ENCODE data around the gene LGALS7.

DNA sequence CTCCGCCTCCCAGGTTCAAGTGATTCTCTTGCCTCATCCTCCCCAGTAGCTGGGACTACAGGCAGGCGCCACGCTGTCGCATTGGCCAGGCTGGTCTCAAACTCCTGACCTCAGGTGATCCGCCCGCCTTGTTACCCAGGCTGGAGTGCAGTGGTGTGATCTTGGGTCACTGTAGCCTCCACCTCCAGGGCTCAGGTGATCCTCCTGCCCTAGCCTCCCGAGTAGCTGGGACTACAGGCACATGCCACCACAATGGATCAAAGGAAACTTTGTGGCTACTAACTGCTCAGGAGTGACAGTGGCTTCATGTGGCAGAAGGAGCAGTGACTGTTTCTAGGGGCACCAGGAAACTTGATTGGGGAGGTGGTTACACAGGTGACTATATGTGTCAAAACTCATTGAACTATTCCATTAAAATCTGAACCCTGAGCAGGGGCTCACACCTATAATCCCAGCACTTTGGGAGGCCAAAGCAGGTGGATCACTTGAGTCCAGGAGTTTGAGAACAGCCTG is 11.9 kb upstream of the LGALS7 start:
- TF ChIP-seq POU2F2 (IDR thresholded peaks at IDR 0.05; ENCODE audit: borderline replicate concordance, low read depth, low read length) (no peak), SP1 (IDR thresholded peaks at IDR 0.05; ENCODE audit: low read depth, low read length) (no peak), YY1 (IDR thresholded peaks at IDR 0.05; ENCODE audit: low read depth, low read length) (no peak), EP300 (IDR thresholded peaks at IDR 0.05; ENCODE audit: borderline replicate concordance in 1 of 2, control insufficient read depth in 1 of 2, low read depth in 2 of 2, low read length in 2 of 2) (no peak)
- TF ChIP-seq, protein P1, sequence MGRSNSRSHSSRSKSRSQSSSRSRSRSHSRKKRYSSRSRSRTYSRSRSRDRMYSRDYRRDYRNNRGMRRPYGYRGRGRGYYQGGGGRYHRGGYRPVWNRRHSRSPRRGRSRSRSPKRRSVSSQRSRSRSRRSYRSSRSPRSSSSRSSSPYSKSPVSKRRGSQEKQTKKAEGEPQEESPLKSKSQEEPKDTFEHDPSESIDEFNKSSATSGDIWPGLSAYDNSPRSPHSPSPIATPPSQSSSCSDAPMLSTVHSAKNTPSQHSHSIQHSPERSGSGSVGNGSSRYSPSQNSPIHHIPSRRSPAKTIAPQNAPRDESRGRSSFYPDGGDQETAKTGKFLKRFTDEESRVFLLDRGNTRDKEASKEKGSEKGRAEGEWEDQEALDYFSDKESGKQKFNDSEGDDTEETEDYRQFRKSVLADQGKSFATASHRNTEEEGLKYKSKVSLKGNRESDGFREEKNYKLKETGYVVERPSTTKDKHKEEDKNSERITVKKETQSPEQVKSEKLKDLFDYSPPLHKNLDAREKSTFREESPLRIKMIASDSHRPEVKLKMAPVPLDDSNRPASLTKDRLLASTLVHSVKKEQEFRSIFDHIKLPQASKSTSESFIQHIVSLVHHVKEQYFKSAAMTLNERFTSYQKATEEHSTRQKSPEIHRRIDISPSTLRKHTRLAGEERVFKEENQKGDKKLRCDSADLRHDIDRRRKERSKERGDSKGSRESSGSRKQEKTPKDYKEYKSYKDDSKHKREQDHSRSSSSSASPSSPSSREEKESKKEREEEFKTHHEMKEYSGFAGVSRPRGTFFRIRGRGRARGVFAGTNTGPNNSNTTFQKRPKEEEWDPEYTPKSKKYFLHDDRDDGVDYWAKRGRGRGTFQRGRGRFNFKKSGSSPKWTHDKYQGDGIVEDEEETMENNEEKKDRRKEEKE (IDR thresholded peaks at IDR 0.05), result no peak
- TF ChIP-seq, protein P2, sequence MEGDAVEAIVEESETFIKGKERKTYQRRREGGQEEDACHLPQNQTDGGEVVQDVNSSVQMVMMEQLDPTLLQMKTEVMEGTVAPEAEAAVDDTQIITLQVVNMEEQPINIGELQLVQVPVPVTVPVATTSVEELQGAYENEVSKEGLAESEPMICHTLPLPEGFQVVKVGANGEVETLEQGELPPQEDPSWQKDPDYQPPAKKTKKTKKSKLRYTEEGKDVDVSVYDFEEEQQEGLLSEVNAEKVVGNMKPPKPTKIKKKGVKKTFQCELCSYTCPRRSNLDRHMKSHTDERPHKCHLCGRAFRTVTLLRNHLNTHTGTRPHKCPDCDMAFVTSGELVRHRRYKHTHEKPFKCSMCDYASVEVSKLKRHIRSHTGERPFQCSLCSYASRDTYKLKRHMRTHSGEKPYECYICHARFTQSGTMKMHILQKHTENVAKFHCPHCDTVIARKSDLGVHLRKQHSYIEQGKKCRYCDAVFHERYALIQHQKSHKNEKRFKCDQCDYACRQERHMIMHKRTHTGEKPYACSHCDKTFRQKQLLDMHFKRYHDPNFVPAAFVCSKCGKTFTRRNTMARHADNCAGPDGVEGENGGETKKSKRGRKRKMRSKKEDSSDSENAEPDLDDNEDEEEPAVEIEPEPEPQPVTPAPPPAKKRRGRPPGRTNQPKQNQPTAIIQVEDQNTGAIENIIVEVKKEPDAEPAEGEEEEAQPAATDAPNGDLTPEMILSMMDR (IDR thresholded peaks at IDR 0.05 in 2 of 3, conservative IDR thresholded peaks at IDR 0.05 in 1 of 3; ENCODE audit: control insufficient read depth in 2 of 3, extremely low read depth in 1 of 3, insufficient read depth in 1 of 3, low read depth in 3 of 3, low read length in 3 of 3), result no peak
